ENCODE measurements around the gene KCNQ1OT1. TPM values are rescaled to one million over a fixed set of nuclear protein-coding genes. Genes with fewer than 3 reads are reported as not detected.

KCNQ1OT1 gene
- total RNA-seq, 1 donor from 2014 or later = 3.9 TPM

- no peaks in the 10 kb centered on the region for H3K36me3 Mint-ChIP-seq (ENCODE audit: unreplicated experiment)
- peaks cover 7% of the 10 kb centered on the region for H3K27me3 Mint-ChIP-seq (ENCODE audit: unreplicated experiment)
- no peak for DNase-seq (ENCODE audit: extremely low spot score, unreplicated experiment)
- H3K27ac Mint-ChIP-seq (ENCODE audit: unreplicated experiment) = no peak overlapping the region
- no peaks in the 10 kb centered on the region for H3K9me3 Mint-ChIP-seq (ENCODE audit: unreplicated experiment)
- no peak overlapping the region for H3K4me3 Mint-ChIP-seq (ENCODE audit: unreplicated experiment)
- no peak for TF ChIP-seq CTCF (IDR thresholded peaks at IDR 0.05)
- H3K4me1 Mint-ChIP-seq (ENCODE audit: unreplicated experiment) = peaks cover 21% of the 10 kb centered on the region
Observed at GRCh38 chr11:2742611-2743426, 43.0 kb upstream of the KCNQ1OT1 start.

GRCh38 chr11:2742201-2742600 lies 42.4 kb upstream of the KCNQ1OT1 start:
- Mint-ChIP-seq H3K4me3 (ENCODE audit: unreplicated experiment) (no peak overlapping the region), H3K4me1 (ENCODE audit: unreplicated experiment) (peaks cover 25% of the 10 kb centered on the region), H3K9me3 (ENCODE audit: unreplicated experiment) (no peaks in the 10 kb centered on the region), H3K27me3 (ENCODE audit: unreplicated experiment) (peaks cover 4% of the 10 kb centered on the region), H3K27ac (ENCODE audit: unreplicated experiment) (no peak overlapping the region), H3K36me3 (ENCODE audit: unreplicated experiment) (no peaks in the 10 kb centered on the region)
- DNase-seq (ENCODE audit: extremely low spot score, unreplicated experiment) = no peak
- TF ChIP-seq CTCF (IDR thresholded peaks at IDR 0.05) = no peak

GRCh38 chr11:2741377-2742131 lies 41.8 kb upstream of the KCNQ1OT1 start:
- TF ChIP-seq CTCF (IDR thresholded peaks at IDR 0.05) = no peak
- Mint-ChIP-seq H3K27me3 (ENCODE audit: unreplicated experiment) (peaks cover 4% of the 10 kb centered on the region), H3K27ac (ENCODE audit: unreplicated experiment) (no peak overlapping the region), H3K4me3 (ENCODE audit: unreplicated experiment) (no peak overlapping the region), H3K4me1 (ENCODE audit: unreplicated experiment) (peaks cover 25% of the 10 kb centered on the region), H3K9me3 (ENCODE audit: unreplicated experiment) (no peaks in the 10 kb centered on the region), H3K36me3 (ENCODE audit: unreplicated experiment) (no peaks in the 10 kb centered on the region)
- no peak for DNase-seq (ENCODE audit: extremely low spot score, unreplicated experiment)

- TF ChIP-seq CTCF (IDR thresholded peaks at IDR 0.05) = no peak
- Mint-ChIP-seq H3K4me3 (ENCODE audit: unreplicated experiment) (no peak overlapping the region), H3K27me3 (ENCODE audit: unreplicated experiment) (peaks cover 4% of the 10 kb centered on the region), H3K36me3 (ENCODE audit: unreplicated experiment) (no peaks in the 10 kb centered on the region), H3K4me1 (ENCODE audit: unreplicated experiment) (peaks cover 25% of the 10 kb centered on the region), H3K27ac (ENCODE audit: unreplicated experiment) (no peak overlapping the region), H3K9me3 (ENCODE audit: unreplicated experiment) (no peaks in the 10 kb centered on the region)
- DNase-seq (ENCODE audit: extremely low spot score, unreplicated experiment) = no peak
Observed at GRCh38 chr11:2741006-2741376, 41.2 kb upstream of the KCNQ1OT1 start.

GRCh38 chr11:2740275-2740940 lies 40.6 kb upstream of the KCNQ1OT1 start:
- H3K4me3 Mint-ChIP-seq (ENCODE audit: unreplicated experiment) = no peak overlapping the region
- no peaks in the 10 kb centered on the region for H3K9me3 Mint-ChIP-seq (ENCODE audit: unreplicated experiment)
- H3K27me3 Mint-ChIP-seq (ENCODE audit: unreplicated experiment) = peaks cover 4% of the 10 kb centered on the region
- no peaks in the 10 kb centered on the region for H3K36me3 Mint-ChIP-seq (ENCODE audit: unreplicated experiment)
- H3K27ac Mint-ChIP-seq (ENCODE audit: unreplicated experiment) = no peak overlapping the region
- TF ChIP-seq CTCF (IDR thresholded peaks at IDR 0.05) = no peak
- DNase-seq (ENCODE audit: extremely low spot score, unreplicated experiment) = no peak
- H3K4me1 Mint-ChIP-seq (ENCODE audit: unreplicated experiment) = peaks cover 25% of the 10 kb centered on the region

Data from osteocyte (in vitro differentiated cells).